ENCODE results near the gene BMP8A.

DNA sequence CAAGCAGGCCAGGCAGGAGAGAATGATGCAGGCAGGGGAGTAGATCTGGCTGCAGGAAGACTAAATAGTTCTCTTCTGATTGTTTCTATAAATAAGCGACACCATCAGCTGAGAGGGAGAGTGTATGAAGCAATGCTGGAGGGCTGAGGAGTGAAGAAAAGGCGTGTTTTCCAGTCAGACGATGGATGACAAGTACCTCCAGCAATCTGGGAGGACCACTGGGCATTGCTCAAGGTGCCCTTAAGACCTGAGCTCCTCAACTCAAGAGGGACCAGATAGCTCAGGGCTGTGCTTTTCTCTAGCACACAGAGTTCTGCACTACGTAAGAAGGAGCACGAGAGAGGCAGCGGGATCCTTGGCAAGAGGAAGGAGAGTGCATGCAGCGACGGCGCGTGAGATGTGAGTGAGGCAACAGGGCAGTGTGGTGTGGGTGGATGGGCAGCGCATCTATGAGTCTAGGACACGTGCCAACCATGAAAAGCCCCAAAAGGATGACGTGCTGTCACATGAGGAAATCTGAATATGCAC lies 49.1 kb downstream of the BMP8A start:
- no peak for TF ChIP-seq POLR2AphosphoS5 (IDR thresholded peaks at IDR 0.05; ENCODE audit: low read depth, low read length)
- no peak for TF ChIP-seq TAF1 (IDR thresholded peaks at IDR 0.05; ENCODE audit: borderline replicate concordance, insufficient read depth, low read length)
- TF ChIP-seq SIN3A (IDR thresholded peaks at IDR 0.05; ENCODE audit: borderline replicate concordance, insufficient read depth, low read length): no peak
- TF ChIP-seq, protein P1, sequence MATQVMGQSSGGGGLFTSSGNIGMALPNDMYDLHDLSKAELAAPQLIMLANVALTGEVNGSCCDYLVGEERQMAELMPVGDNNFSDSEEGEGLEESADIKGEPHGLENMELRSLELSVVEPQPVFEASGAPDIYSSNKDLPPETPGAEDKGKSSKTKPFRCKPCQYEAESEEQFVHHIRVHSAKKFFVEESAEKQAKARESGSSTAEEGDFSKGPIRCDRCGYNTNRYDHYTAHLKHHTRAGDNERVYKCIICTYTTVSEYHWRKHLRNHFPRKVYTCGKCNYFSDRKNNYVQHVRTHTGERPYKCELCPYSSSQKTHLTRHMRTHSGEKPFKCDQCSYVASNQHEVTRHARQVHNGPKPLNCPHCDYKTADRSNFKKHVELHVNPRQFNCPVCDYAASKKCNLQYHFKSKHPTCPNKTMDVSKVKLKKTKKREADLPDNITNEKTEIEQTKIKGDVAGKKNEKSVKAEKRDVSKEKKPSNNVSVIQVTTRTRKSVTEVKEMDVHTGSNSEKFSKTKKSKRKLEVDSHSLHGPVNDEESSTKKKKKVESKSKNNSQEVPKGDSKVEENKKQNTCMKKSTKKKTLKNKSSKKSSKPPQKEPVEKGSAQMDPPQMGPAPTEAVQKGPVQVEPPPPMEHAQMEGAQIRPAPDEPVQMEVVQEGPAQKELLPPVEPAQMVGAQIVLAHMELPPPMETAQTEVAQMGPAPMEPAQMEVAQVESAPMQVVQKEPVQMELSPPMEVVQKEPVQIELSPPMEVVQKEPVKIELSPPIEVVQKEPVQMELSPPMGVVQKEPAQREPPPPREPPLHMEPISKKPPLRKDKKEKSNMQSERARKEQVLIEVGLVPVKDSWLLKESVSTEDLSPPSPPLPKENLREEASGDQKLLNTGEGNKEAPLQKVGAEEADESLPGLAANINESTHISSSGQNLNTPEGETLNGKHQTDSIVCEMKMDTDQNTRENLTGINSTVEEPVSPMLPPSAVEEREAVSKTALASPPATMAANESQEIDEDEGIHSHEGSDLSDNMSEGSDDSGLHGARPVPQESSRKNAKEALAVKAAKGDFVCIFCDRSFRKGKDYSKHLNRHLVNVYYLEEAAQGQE (IDR thresholded peaks at IDR 0.05; ENCODE audit: insufficient read depth in 1 of 2, low read depth in 2 of 2, low read length in 2 of 2): no peak
- TF ChIP-seq FOXP2 (optimal IDR thresholded peaks at IDR 0.05; ENCODE audit: borderline replicate concordance, extremely low read depth, extremely low read length, insufficient read depth): no peak
